Parathyroid adenoma (tissue), 2 donors: ENCODE measurements around the gene GPR107.

ENCODE experiments used
- H2AFZ ChIP-seq: fragments of 300-600 bp; sonication (generic); one replicate; pipeline ENCODE4 v1.7.0; 2017; ENCODE audit warnings: antibody characterized with exemption, mild to moderate bottlenecking
- H3K27ac ChIP-seq: fragments of 300-600 bp; sonication (generic); one replicate; pipeline ENCODE4 v1.7.0; 2017
- H3K27me3 ChIP-seq: fragments of 300-600 bp; sonication (generic); one replicate; pipeline ENCODE4 v1.7.0; 2017; ENCODE audit warnings: low read length; ENCODE audit not compliant: control insufficient read depth, insufficient read depth
- H3K36me3 ChIP-seq: fragments of 300-600 bp; sonication (generic); one replicate; pipeline ENCODE4 v1.7.0; 2017; ENCODE audit warnings: low read length; ENCODE audit not compliant: control insufficient read depth, insufficient read depth
- H3K4me1 ChIP-seq: fragments of 300-600 bp; sonication (generic); one replicate; pipeline ENCODE4 v1.7.0; 2017; ENCODE audit warnings: control low read depth
- H3K4me2 ChIP-seq: fragments of 300-600 bp; sonication (generic); one replicate; pipeline ENCODE4 v1.7.0; 2017; ENCODE audit warnings: low read length
- H3K4me3 ChIP-seq: fragments of 300-600 bp; sonication (generic); one replicate; pipeline ENCODE4 v1.7.0; 2017; ENCODE audit warnings: low read depth, low read length
- H3K79me2 ChIP-seq: fragments of 300-600 bp; sonication (generic); one replicate; pipeline ENCODE4 v1.7.0; 2017; ENCODE audit warnings: control low read depth
- H3K9ac ChIP-seq: fragments of 300-600 bp; sonication (generic); one replicate; pipeline ENCODE4 v1.7.0; 2017; ENCODE audit warnings: mild to moderate bottlenecking
- H3K9me3 ChIP-seq: fragments of 300-600 bp; sonication (generic); one replicate; pipeline ENCODE4 v1.7.0; 2017; ENCODE audit warnings: low read length; ENCODE audit not compliant: control insufficient read depth
- CTCF ChIP-seq: fragments of 300-600 bp; sonication (generic); IDR thresholded peaks from one replicate; pipeline ENCODE4 v1.7.0; 2017; ENCODE audit warnings: antibody characterized with exemption, mild to moderate bottlenecking
- donor health status: primary hyperparathyroidism.

Gene GPR107

GRCh38 chr9:130041648-130042405, 11.9 kb upstream of the GPR107 start:
- Histone ChIP-seq H3K4me2 (peak overlapping the region; percentile 89), H3K9me3 (no peaks in the 10 kb centered on the region), H3K4me3 (peak overlapping the region; percentile 73), H3K36me3 (no peaks in the 10 kb centered on the region), H3K27ac (no peak overlapping the region), H3K79me2 (peaks cover 11% of the 10 kb centered on the region), H3K4me1 (no peaks in the 10 kb centered on the region), H3K27me3 (no peaks in the 10 kb centered on the region), H3K9ac (no peak overlapping the region), H2AFZ (peak overlapping the region; percentile 38)
- no peak for TF ChIP-seq CTCF

- peak overlapping the region; percentile 72 for H2AFZ ChIP-seq
- H3K4me1 ChIP-seq: no peaks in the 10 kb centered on the region
- H3K9me3 ChIP-seq: no peaks in the 10 kb centered on the region
- peak overlapping the region; percentile 24 for H3K27ac ChIP-seq
- H3K4me3 ChIP-seq: peak overlapping the region; percentile 73
- no peaks in the 10 kb centered on the region for H3K27me3 ChIP-seq
- no peaks in the 10 kb centered on the region for H3K36me3 ChIP-seq
- peaks cover 11% of the 10 kb centered on the region for H3K79me2 ChIP-seq
- H3K4me2 ChIP-seq: peak overlapping the region; percentile 89
- no peak for TF ChIP-seq CTCF
- no peak overlapping the region for H3K9ac ChIP-seq
Observed at GRCh38 chr9:130042406-130042884, 11.3 kb upstream of the GPR107 start.

- Histone ChIP-seq H3K9ac (peak within 1 kb of the TSS; percentile 6), H3K4me3 (peak within 1 kb of the TSS; percentile 73), H3K4me2 (peak within 1 kb of the TSS; percentile 89), H2AFZ (peak within 1 kb of the TSS; percentile 79), H3K27me3 (no peaks in the 10 kb centered on the region), H3K27ac (peak within 1 kb of the TSS; percentile 66), H3K79me2 (peaks cover 11% of the 10 kb centered on the region), H3K4me1 (no peaks in the 10 kb centered on the region), H3K9me3 (no peaks in the 10 kb centered on the region), H3K36me3 (no peaks in the 10 kb centered on the region)
- TF ChIP-seq CTCF: no peak
Observed at GRCh38 chr9:130042885-130043653, 10.6 kb upstream of the GPR107 start, which contains the start of gene FNBP1. FNBP1 (minus strand) TSS chr9:130043189; CDS start chr9:130042975, 214 bp downstream.

- Histone ChIP-seq H3K4me1 (no peaks in the 10 kb centered on the region), H3K27me3 (no peaks in the 10 kb centered on the region), H3K36me3 (no peaks in the 10 kb centered on the region), H3K4me2 (peak overlapping the region; percentile 86), H3K27ac (peak overlapping the region; percentile 66), H3K4me3 (peak overlapping the region; percentile 73), H3K9me3 (no peaks in the 10 kb centered on the region), H3K9ac (peak overlapping the region; percentile 6), H3K79me2 (peaks cover 8% of the 10 kb centered on the region), H2AFZ (peak overlapping the region; percentile 79)
- TF ChIP-seq CTCF: peak; percentile 11
Observed at GRCh38 chr9:130043654-130044623, 9.8 kb upstream of the GPR107 start.
